A549 (cell line): ENCODE results near the gene NUAK2.

Experiments used
- CBX2 ChIP-seq: fragments of 200-600 bp; sonication (generic); IDR thresholded peaks from 2 replicates; pipeline ENCODE4 v1.6.1; 2016; ENCODE audit warnings: low read depth, mild to moderate bottlenecking, borderline replicate concordance
- CTCF ChIP-seq: fragments of >200 bp; sonication (Bioruptor Twin); formaldehyde crosslinking; IDR thresholded peaks from 3 replicates; pipeline ENCODE4 v1.5.1; 2016
- HOXA7 ChIP-seq: fragments of 250-450 bp; sonication (Bioruptor Pico); IDR thresholded peaks from 2 replicates; pipeline ENCODE4 v1.5.0; 2020; ENCODE audit warnings: mild to moderate bottlenecking, moderate library complexity
- POLR2A ChIP-seq: IDR thresholded peaks from 2 replicates; pipeline ENCODE4 v1.6.1; 2012; ENCODE audit warnings: mild to moderate bottlenecking, low read length
- RCOR1 ChIP-seq: fragments of 150-350 bp; IDR thresholded peaks from 2 replicates; pipeline ENCODE4 v1.6.1; 2014; ENCODE audit warnings: antibody characterized with exemption, low read length, low read depth
- RFX5 ChIP-seq: fragments of 450-650 bp; IDR thresholded peaks from 2 replicates; pipeline ENCODE4 v1.7.1; 2014; ENCODE audit warnings: antibody characterized with exemption, mild to moderate bottlenecking, moderate library complexity
- USF2 ChIP-seq: fragments of 450-650 bp; IDR thresholded peaks from 2 replicates; pipeline ENCODE4 v1.6.1; 2014; ENCODE audit warnings: antibody characterized with exemption

GRCh38 chr1:205343431-205344065, 22.0 kb upstream of the NUAK2 start:
- TF ChIP-seq RCOR1 (no peak), USF2 (no peak), CTCF (peak; percentile 38), CBX2 (no peak), RFX5 (no peak), POLR2A (no peak), HOXA7 (CRISPR knock-in tag) (no peak)
